A172 (cell line): ENCODE results near the gene DMAC2L. TPM values are rescaled to one million over a fixed set of nuclear protein-coding genes. Genes with fewer than 3 reads are reported as not detected.
"Not testable (repeated sequence)": the region's sequence is repeated elsewhere in the genome, so short reads cannot be mapped to it uniquely, and the experiment has no call there.

ENCODE experiments used
- DNase-seq: peaks from one replicate; pipeline ENCODE4 v3.0.0-alpha.2; 2015; ENCODE audit warnings: low spot score
- total RNA-seq: library from RNA; depleted of rRNA; stranded (reverse); fragments of >200 nt; shearing (Covaris generic); gene quantifications from 2 replicates; pipeline ENCODE4 v1.2.3, GENCODE V29; 2014

DMAC2L gene
- total RNA-seq, 1 experiment from 2014 or later: 2.3 TPM

GRCh38 chr14:50354527-50354926 is 42.4 kb downstream of the DMAC2L start:
- DNase-seq: no peak

- DNase-seq: no peak
Measured at GRCh38 chr14:50355692-50356091, 43.6 kb downstream of the DMAC2L start.

GRCh38 chr14:50356283-50356682 is 44.2 kb downstream of the DMAC2L start:
- not testable (repeated sequence) for DNase-seq

GRCh38 chr14:50357124-50357523 is 45.0 kb downstream of the DMAC2L start:
- no peak for DNase-seq

- DNase-seq: no peak
Measured at GRCh38 chr14:50357753-50358395, 45.8 kb downstream of the DMAC2L start.

- DNase-seq: no peak
Measured at GRCh38 chr14:50359631-50360030, 47.5 kb downstream of the DMAC2L start.

GRCh38 chr14:50360093-50360492 is 48.0 kb downstream of the DMAC2L start:
- DNase-seq: no peak

GRCh38 chr14:50360851-50361250 is 48.7 kb downstream of the DMAC2L start:
- DNase-seq: no peak

- not testable (repeated sequence) for DNase-seq
Measured at GRCh38 chr14:50361473-50362403, 49.6 kb downstream of the DMAC2L start.

GRCh38 chr14:50362764-50363713 is 50.9 kb downstream of the DMAC2L start:
- DNase-seq: no peak

GRCh38 chr14:50363714-50364111 is 51.6 kb downstream of the DMAC2L start:
- DNase-seq: no peak

- no peak for DNase-seq
Measured at GRCh38 chr14:50364792-50365191, 52.7 kb downstream of the DMAC2L start.

GRCh38 chr14:50365572-50365971 is 53.4 kb downstream of the DMAC2L start:
- DNase-seq: not testable (repeated sequence)

GRCh38 chr14:50366115-50366514 is 54.0 kb downstream of the DMAC2L start:
- DNase-seq: no peak

- DNase-seq: no peak
Measured at GRCh38 chr14:50366589-50366988, 54.5 kb downstream of the DMAC2L start.

GRCh38 chr14:50371546-50371945 is 59.4 kb downstream of the DMAC2L start:
- no peak for DNase-seq

- DNase-seq: no peak
Measured at GRCh38 chr14:50373959-50374358, 61.8 kb downstream of the DMAC2L start.

GRCh38 chr14:50375760-50376159 is 63.6 kb downstream of the DMAC2L start:
- DNase-seq: no peak
